Measurements from ENCODE around the gene CACNG8. TPM values are rescaled to one million over a fixed set of nuclear protein-coding genes. Genes with fewer than 3 reads are reported as not detected.
"Not testable (repeated sequence)": the region's sequence is repeated elsewhere in the genome, so short reads cannot be mapped to it uniquely, and the experiment has no call there.

CACNG8 gene
- not detected for total RNA-seq

GRCh38 chr19:53962887-53963431 is at the start of gene CACNG8:
Gene CACNG8, plus strand, starts transcription at chr19:53962937.
- H3K4me1 Mint-ChIP-seq (ENCODE audit: low read depth) = peaks cover 8% of the 10 kb centered on the region
- intact Hi-C loops (cut with micrococcal nuclease) = no loop called here
- no peak within 1 kb of the TSS for H3K4me3 Mint-ChIP-seq
- peaks cover 63% of the 10 kb centered on the region for H3K27me3 Mint-ChIP-seq (ENCODE audit: low read depth)
- H3K9me3 Mint-ChIP-seq = no peaks in the 10 kb centered on the region
- no peak for DNase-seq
- no peak within 1 kb of the TSS for H3K27ac Mint-ChIP-seq
- CTCF ChIA-PET = no interaction called here
- no peaks in the 10 kb centered on the region for H3K36me3 Mint-ChIP-seq (ENCODE audit: low read depth)

GRCh38 chr19:53915000-53915399 is 47.7 kb upstream of the CACNG8 start:
- Mint-ChIP-seq H3K27me3 (ENCODE audit: low read depth) (peaks cover 36% of the 10 kb centered on the region), H3K9me3 (no peaks in the 10 kb centered on the region), H3K27ac (no peak overlapping the region), H3K4me3 (no peak overlapping the region), H3K36me3 (ENCODE audit: low read depth) (no peaks in the 10 kb centered on the region), H3K4me1 (ENCODE audit: low read depth) (no peaks in the 10 kb centered on the region)
- intact Hi-C loops (cut with micrococcal nuclease) = no loop called here
- CTCF ChIA-PET = interaction anchor here (1.0 kb wide), 1 partner anchor 117 kb away, joined by 3 read pairs; no protein-coding TSS in a partner anchor
- DNase-seq = no peak

GRCh38 chr19:53916004-53916403 is 46.7 kb upstream of the CACNG8 start:
- Mint-ChIP-seq H3K27ac (no peak overlapping the region), H3K4me1 (ENCODE audit: low read depth) (no peaks in the 10 kb centered on the region), H3K27me3 (ENCODE audit: low read depth) (peaks cover 27% of the 10 kb centered on the region), H3K4me3 (no peak overlapping the region), H3K9me3 (no peaks in the 10 kb centered on the region), H3K36me3 (ENCODE audit: low read depth) (no peaks in the 10 kb centered on the region)
- DNase-seq = no peak
- CTCF ChIA-PET = no interaction called here
- intact Hi-C loops (cut with micrococcal nuclease) = no loop called here

GRCh38 chr19:53917356-53917755 is 45.4 kb upstream of the CACNG8 start:
- H3K4me3 Mint-ChIP-seq = no peak overlapping the region
- CTCF ChIA-PET = no interaction called here
- H3K4me1 Mint-ChIP-seq (ENCODE audit: low read depth) = no peaks in the 10 kb centered on the region
- H3K9me3 Mint-ChIP-seq = no peaks in the 10 kb centered on the region
- H3K36me3 Mint-ChIP-seq (ENCODE audit: low read depth) = no peaks in the 10 kb centered on the region
- peaks cover 16% of the 10 kb centered on the region for H3K27me3 Mint-ChIP-seq (ENCODE audit: low read depth)
- no peak overlapping the region for H3K27ac Mint-ChIP-seq
- intact Hi-C loops (cut with micrococcal nuclease) = no loop called here
- no peak for DNase-seq

GRCh38 chr19:53927739-53928138 is 35.0 kb upstream of the CACNG8 start:
- peak; percentile 62 for DNase-seq
- H3K27ac Mint-ChIP-seq = no peak overlapping the region
- peaks cover 3% of the 10 kb centered on the region for H3K27me3 Mint-ChIP-seq (ENCODE audit: low read depth)
- H3K4me3 Mint-ChIP-seq = no peak overlapping the region
- CTCF ChIA-PET = no interaction called here
- intact Hi-C loops (cut with micrococcal nuclease) = loop anchor here (2.0 kb wide), 1 partner anchor 25 kb away; no protein-coding TSS in a partner anchor
- H3K36me3 Mint-ChIP-seq (ENCODE audit: low read depth) = no peaks in the 10 kb centered on the region
- H3K9me3 Mint-ChIP-seq = peaks cover 2% of the 10 kb centered on the region
- H3K4me1 Mint-ChIP-seq (ENCODE audit: low read depth) = no peaks in the 10 kb centered on the region

- H3K27me3 Mint-ChIP-seq (ENCODE audit: low read depth) = peaks cover 23% of the 10 kb centered on the region
- intact Hi-C loops (cut with micrococcal nuclease) = no loop called here
- H3K27ac Mint-ChIP-seq = no peak overlapping the region
- H3K4me3 Mint-ChIP-seq = no peak overlapping the region
- no peaks in the 10 kb centered on the region for H3K36me3 Mint-ChIP-seq (ENCODE audit: low read depth)
- no peaks in the 10 kb centered on the region for H3K9me3 Mint-ChIP-seq
- no peaks in the 10 kb centered on the region for H3K4me1 Mint-ChIP-seq (ENCODE audit: low read depth)
- CTCF ChIA-PET = no interaction called here
- DNase-seq = no peak
These were observed 26.7 kb upstream of the CACNG8 start for GRCh38 chr19:53936029-53936428.

GRCh38 chr19:53942001-53942786 is 20.5 kb upstream of the CACNG8 start:
- Mint-ChIP-seq H3K27ac (no peak overlapping the region), H3K4me3 (no peak overlapping the region), H3K4me1 (ENCODE audit: low read depth) (no peaks in the 10 kb centered on the region), H3K27me3 (ENCODE audit: low read depth) (peaks cover 58% of the 10 kb centered on the region), H3K36me3 (ENCODE audit: low read depth) (peaks cover 4% of the 10 kb centered on the region), H3K9me3 (no peaks in the 10 kb centered on the region)
- DNase-seq = peak; percentile 9
- intact Hi-C loops (cut with micrococcal nuclease) = no loop called here
- CTCF ChIA-PET = no interaction called here

- H3K4me3 Mint-ChIP-seq = no peak overlapping the region
- CTCF ChIA-PET = no interaction called here
- no peak overlapping the region for H3K27ac Mint-ChIP-seq
- intact Hi-C loops (cut with micrococcal nuclease) = no loop called here
- DNase-seq = no peak
- peaks cover 55% of the 10 kb centered on the region for H3K27me3 Mint-ChIP-seq (ENCODE audit: low read depth)
- H3K9me3 Mint-ChIP-seq = no peaks in the 10 kb centered on the region
- peaks cover 4% of the 10 kb centered on the region for H3K36me3 Mint-ChIP-seq (ENCODE audit: low read depth)
- no peaks in the 10 kb centered on the region for H3K4me1 Mint-ChIP-seq (ENCODE audit: low read depth)
These were observed 18.3 kb upstream of the CACNG8 start for GRCh38 chr19:53944416-53944815.

GRCh38 chr19:53944933-53945332 is 17.8 kb upstream of the CACNG8 start:
- Mint-ChIP-seq H3K4me1 (ENCODE audit: low read depth) (no peaks in the 10 kb centered on the region), H3K36me3 (ENCODE audit: low read depth) (peaks cover 4% of the 10 kb centered on the region), H3K9me3 (no peaks in the 10 kb centered on the region), H3K27ac (no peak overlapping the region), H3K4me3 (no peak overlapping the region), H3K27me3 (ENCODE audit: low read depth) (peaks cover 52% of the 10 kb centered on the region)
- intact Hi-C loops (cut with micrococcal nuclease) = no loop called here
- no peak for DNase-seq
- CTCF ChIA-PET = interaction anchor here (0.6 kb wide), 1 partner anchor 374 kb away, joined by 3 read pairs; no protein-coding TSS in a partner anchor

- intact Hi-C loops (cut with micrococcal nuclease) = no loop called here
- Mint-ChIP-seq H3K4me3 (no peak overlapping the region), H3K4me1 (ENCODE audit: low read depth) (no peaks in the 10 kb centered on the region), H3K36me3 (ENCODE audit: low read depth) (peaks cover 4% of the 10 kb centered on the region), H3K9me3 (no peaks in the 10 kb centered on the region), H3K27ac (no peak overlapping the region), H3K27me3 (ENCODE audit: low read depth) (peaks cover 52% of the 10 kb centered on the region)
- CTCF ChIA-PET = interaction anchor here (0.6 to 0.8 kb wide), 2 partner anchors 78 to 375 kb away, joined by 3 to 4 read pairs; no protein-coding TSS in a partner anchor
- DNase-seq = no peak
These were observed 17.3 kb upstream of the CACNG8 start for GRCh38 chr19:53945441-53945840.

GRCh38 chr19:53945998-53946397 is 16.7 kb upstream of the CACNG8 start:
- H3K27ac Mint-ChIP-seq = no peak overlapping the region
- intact Hi-C loops (cut with micrococcal nuclease) = no loop called here
- no peaks in the 10 kb centered on the region for H3K4me1 Mint-ChIP-seq (ENCODE audit: low read depth)
- no peaks in the 10 kb centered on the region for H3K9me3 Mint-ChIP-seq
- H3K36me3 Mint-ChIP-seq (ENCODE audit: low read depth) = peaks cover 4% of the 10 kb centered on the region
- CTCF ChIA-PET = interaction anchor here (0.8 kb wide), 1 partner anchor 78 kb away, joined by 4 read pairs; no protein-coding TSS in a partner anchor
- DNase-seq = no peak
- H3K4me3 Mint-ChIP-seq = no peak overlapping the region
- peaks cover 51% of the 10 kb centered on the region for H3K27me3 Mint-ChIP-seq (ENCODE audit: low read depth)

GRCh38 chr19:53947624-53948023 is 15.1 kb upstream of the CACNG8 start:
- Mint-ChIP-seq H3K27ac (no peak overlapping the region), H3K36me3 (ENCODE audit: low read depth) (peaks cover 2% of the 10 kb centered on the region), H3K27me3 (ENCODE audit: low read depth) (peaks cover 42% of the 10 kb centered on the region), H3K4me3 (no peak overlapping the region), H3K4me1 (ENCODE audit: low read depth) (no peaks in the 10 kb centered on the region), H3K9me3 (no peaks in the 10 kb centered on the region)
- CTCF ChIA-PET = interaction anchor here (0.7 to 1.2 kb wide), 5 partner anchors 37 to 106 kb away, joined by 3 to 6 read pairs (median 3); no protein-coding TSS in a partner anchor
- intact Hi-C loops (cut with micrococcal nuclease) = no loop called here
- DNase-seq = no peak

GRCh38 chr19:53948611-53949010 is 14.1 kb upstream of the CACNG8 start:
- H3K27ac Mint-ChIP-seq; H3K4me3 Mint-ChIP-seq; DNase-seq; H3K4me1 Mint-ChIP-seq (ENCODE audit: low read depth); H3K36me3 Mint-ChIP-seq (ENCODE audit: low read depth); H3K9me3 Mint-ChIP-seq; intact Hi-C loops (cut with micrococcal nuclease): not testable (repeated sequence)
- peaks cover 39% of the 10 kb centered on the region for H3K27me3 Mint-ChIP-seq (ENCODE audit: low read depth)
- CTCF ChIA-PET = interaction anchor here (0.7 to 1.2 kb wide), 3 partner anchors 76 to 107 kb away, joined by 3 to 6 read pairs (median 6); no protein-coding TSS in a partner anchor
